Neural progenitor cell (in vitro differentiated cells): ENCODE measurements around the gene FBXO39.

ENCODE experiments used
- EZH2 ChIP-seq: fragments of 200-600 bp; sonication (generic); IDR thresholded peaks from 2 replicates; pipeline ENCODE4 v1.6.1; 2017; ENCODE audit warnings: antibody characterized with exemption, mild to moderate bottlenecking, moderate library complexity
- EZH2phosphoT487 ChIP-seq: fragments of 200-600 bp; sonication (generic); IDR thresholded peaks from 2 replicates; pipeline ENCODE4 v1.6.1; 2017; ENCODE audit warnings: antibody characterized with exemption
- TF ChIP-seq, protein P1 (sequence below): fragments of 200-600 bp; sonication (generic); IDR thresholded peaks from 2 replicates; pipeline ENCODE4 v1.5.1; 2017; ENCODE audit warnings: antibody characterized with exemption, mild to moderate bottlenecking

GRCh38 chr17:6789146-6789545 lies 13.1 kb downstream of the FBXO39 start:
- no peak for TF ChIP-seq EZH2
- TF ChIP-seq, protein P1, sequence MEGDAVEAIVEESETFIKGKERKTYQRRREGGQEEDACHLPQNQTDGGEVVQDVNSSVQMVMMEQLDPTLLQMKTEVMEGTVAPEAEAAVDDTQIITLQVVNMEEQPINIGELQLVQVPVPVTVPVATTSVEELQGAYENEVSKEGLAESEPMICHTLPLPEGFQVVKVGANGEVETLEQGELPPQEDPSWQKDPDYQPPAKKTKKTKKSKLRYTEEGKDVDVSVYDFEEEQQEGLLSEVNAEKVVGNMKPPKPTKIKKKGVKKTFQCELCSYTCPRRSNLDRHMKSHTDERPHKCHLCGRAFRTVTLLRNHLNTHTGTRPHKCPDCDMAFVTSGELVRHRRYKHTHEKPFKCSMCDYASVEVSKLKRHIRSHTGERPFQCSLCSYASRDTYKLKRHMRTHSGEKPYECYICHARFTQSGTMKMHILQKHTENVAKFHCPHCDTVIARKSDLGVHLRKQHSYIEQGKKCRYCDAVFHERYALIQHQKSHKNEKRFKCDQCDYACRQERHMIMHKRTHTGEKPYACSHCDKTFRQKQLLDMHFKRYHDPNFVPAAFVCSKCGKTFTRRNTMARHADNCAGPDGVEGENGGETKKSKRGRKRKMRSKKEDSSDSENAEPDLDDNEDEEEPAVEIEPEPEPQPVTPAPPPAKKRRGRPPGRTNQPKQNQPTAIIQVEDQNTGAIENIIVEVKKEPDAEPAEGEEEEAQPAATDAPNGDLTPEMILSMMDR, result no peak
- TF ChIP-seq EZH2phosphoT487, result no peak
